ENCODE results near the gene IMMP2L.

DNA sequence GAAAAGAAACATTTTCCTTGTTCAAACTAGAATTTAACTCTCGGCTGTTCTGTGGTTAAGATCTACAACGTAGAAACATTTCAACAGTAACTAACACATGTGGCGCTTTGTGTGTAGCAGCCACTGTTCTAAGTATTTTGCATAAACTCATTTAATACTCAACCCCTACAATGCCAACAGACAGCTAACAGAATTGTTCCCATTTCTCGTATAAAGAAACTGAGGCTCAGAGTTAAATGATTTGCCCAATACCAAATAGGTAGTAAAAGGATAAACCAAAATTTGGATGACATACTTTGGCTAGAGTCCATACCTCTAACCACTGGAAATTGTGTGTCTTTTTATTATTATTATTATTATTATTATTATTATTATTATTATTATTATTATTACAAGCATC is 543.8 kb downstream of the IMMP2L start:
- TF ChIP-seq, protein P1, sequence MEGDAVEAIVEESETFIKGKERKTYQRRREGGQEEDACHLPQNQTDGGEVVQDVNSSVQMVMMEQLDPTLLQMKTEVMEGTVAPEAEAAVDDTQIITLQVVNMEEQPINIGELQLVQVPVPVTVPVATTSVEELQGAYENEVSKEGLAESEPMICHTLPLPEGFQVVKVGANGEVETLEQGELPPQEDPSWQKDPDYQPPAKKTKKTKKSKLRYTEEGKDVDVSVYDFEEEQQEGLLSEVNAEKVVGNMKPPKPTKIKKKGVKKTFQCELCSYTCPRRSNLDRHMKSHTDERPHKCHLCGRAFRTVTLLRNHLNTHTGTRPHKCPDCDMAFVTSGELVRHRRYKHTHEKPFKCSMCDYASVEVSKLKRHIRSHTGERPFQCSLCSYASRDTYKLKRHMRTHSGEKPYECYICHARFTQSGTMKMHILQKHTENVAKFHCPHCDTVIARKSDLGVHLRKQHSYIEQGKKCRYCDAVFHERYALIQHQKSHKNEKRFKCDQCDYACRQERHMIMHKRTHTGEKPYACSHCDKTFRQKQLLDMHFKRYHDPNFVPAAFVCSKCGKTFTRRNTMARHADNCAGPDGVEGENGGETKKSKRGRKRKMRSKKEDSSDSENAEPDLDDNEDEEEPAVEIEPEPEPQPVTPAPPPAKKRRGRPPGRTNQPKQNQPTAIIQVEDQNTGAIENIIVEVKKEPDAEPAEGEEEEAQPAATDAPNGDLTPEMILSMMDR (IDR thresholded peaks at IDR 0.05) = no peak
- TF ChIP-seq POLR2A (IDR thresholded peaks at IDR 0.05) = no peak

All from thyroid gland (tissue), 4 donors.